K562 (cell line): ENCODE results near the gene NPM1. TPM values are rescaled to one million over a fixed set of nuclear protein-coding genes. Genes with fewer than 3 reads are reported as not detected.

ENCODE experiments used
- BDP1 ChIP-seq: IDR thresholded peaks from 3 replicates; pipeline ENCODE4 v1.6.1; 2011; ENCODE audit not compliant: insufficient read length, insufficient read depth
- BRD9 ChIP-seq: fragments of 450-650 bp; IDR thresholded peaks from 2 replicates; pipeline ENCODE4 v1.6.1; 2018; ENCODE audit warnings: low read depth; ENCODE audit not compliant: partially characterized antibody
- CREB1 ChIP-seq, 2 experiments: sonication (generic) in 1 of 2; formaldehyde crosslinking in 1 of 2; IDR thresholded peaks; 2 replicates each; pipeline versions ENCODE4 v1.6.1 to v1.8.0; 2012 to 2022; ENCODE audit warnings: inconsistent platforms in 1 of 2, mild to moderate bottlenecking in 1 of 2, missing genetic modification reagents in 1 of 2, moderate library complexity in 1 of 2
- ETV6 ChIP-seq, 3 experiments: fragments of 150-350 bp in 1 of 3; sonication (generic) in 1 of 3; formaldehyde crosslinking in 1 of 3; IDR thresholded peaks; 2 replicates each; pipeline versions ENCODE4 v1.6.1 to v1.8.0; 2014 to 2022; ENCODE audit warnings: borderline replicate concordance in 2 of 3, low read depth in 2 of 3, antibody characterized with exemption in 1 of 3, low read length in 1 of 3, mild to moderate bottlenecking in 1 of 3, missing genetic modification reagents in 1 of 3
- HCFC1 ChIP-seq: IDR thresholded peaks from 2 replicates; pipeline ENCODE4 v1.6.1; 2012; ENCODE audit warnings: low read depth, low read length, improper control_type of control experiment
- JUN ChIP-seq, 2 experiments: sonication (generic) in 1 of 2; formaldehyde crosslinking in 1 of 2; IDR thresholded peaks; 2 replicates each; pipeline versions ENCODE4 v1.6.1 to v1.8.0; 2012 to 2022; ENCODE audit warnings: borderline replicate concordance in 2 of 2, mild to moderate bottlenecking in 2 of 2, improper control_type of control experiment in 1 of 2, low read depth in 1 of 2, low read length in 1 of 2, missing genetic modification reagents in 1 of 2
- MNT ChIP-seq, 2 experiments: fragments of 450-650 bp; conservative IDR thresholded peaks; 2 replicates each; pipeline ENCODE4 v1.6.1; 2017; ENCODE audit warnings: mild to moderate bottlenecking in 2 of 2, moderate library complexity in 2 of 2
- POLR2G ChIP-seq: fragments of 200-400 bp; formaldehyde crosslinking; IDR thresholded peaks from 2 replicates; pipeline ENCODE4 v1.6.1; 2017; ENCODE audit warnings: low read depth, mild to moderate bottlenecking, antibody characterized with exemption, low read length, moderate library complexity
- POLR2H ChIP-seq: IDR thresholded peaks from 2 replicates; pipeline ENCODE4 v1.6.1; 2016; ENCODE audit warnings: missing genetic modification characterization, low read depth, mild to moderate bottlenecking, control low read depth, missing compliant biosample characterization, moderate library complexity
- RAD51 ChIP-seq: fragments of 450-650 bp; IDR thresholded peaks from 2 replicates; pipeline ENCODE4 v1.7.1; 2016; ENCODE audit warnings: low read depth, mild to moderate bottlenecking, borderline replicate concordance
- RBFOX2 ChIP-seq: fragments of 200-400 bp; formaldehyde crosslinking; IDR thresholded peaks from 2 replicates; pipeline ENCODE4 v1.6.1; 2017; ENCODE audit warnings: low read depth, mild to moderate bottlenecking, low read length, moderate library complexity
- RCOR1 ChIP-seq, 2 experiments: IDR thresholded peaks; 2 replicates each; pipeline ENCODE4 v1.6.1; 2012; ENCODE audit warnings: low read depth in 2 of 2, low read length in 2 of 2, borderline replicate concordance in 1 of 2, improper control_type of control experiment in 1 of 2
- SMARCA5 ChIP-seq: fragments of 450-650 bp; IDR thresholded peaks from 2 replicates; pipeline ENCODE4 v1.6.1; 2016
- SRF ChIP-seq, 2 experiments: fragments of 250-450, 450-650 bp in 1 of 2; sonication (Bioruptor Pico) in 1 of 2; sonication (generic) in 1 of 2; formaldehyde crosslinking; IDR thresholded peaks; 2 replicates each; pipeline versions ENCODE4 v1.5.0 to v1.5.1; 2020 to 2022; ENCODE audit warnings: mild to moderate bottlenecking in 1 of 2, missing genetic modification reagents in 1 of 2
- STAT5A ChIP-seq: IDR thresholded peaks from 2 replicates; pipeline ENCODE4 v1.6.1; 2012; ENCODE audit warnings: low read length, inconsistent platforms, borderline replicate concordance
- ZNF398 ChIP-seq: fragments of 250-450 bp; sonication (Bioruptor Pico); IDR thresholded peaks from 2 replicates; pipeline ENCODE4 v1.8.0; 2021; ENCODE audit warnings: moderate library complexity, mild to moderate bottlenecking, inconsistent platforms
- ZNF551 ChIP-seq: fragments of 250-450 bp; sonication (Bioruptor Pico); IDR thresholded peaks from 2 replicates; pipeline ENCODE4 v1.5.0; 2021; ENCODE audit warnings: mild to moderate bottlenecking, moderate library complexity
- ZNF639 ChIP-seq, 2 experiments: fragments of 200-800 bp in 1 of 2; sonication (Bioruptor generic) in 1 of 2; sonication (generic) in 1 of 2; formaldehyde crosslinking in 1 of 2; IDR thresholded peaks in 1 of 2; conservative IDR thresholded peaks in 1 of 2; 2 replicates each; pipeline versions ENCODE4 v1.5.0 to v1.6.1; 2016 to 2020; ENCODE audit warnings: missing compliant biosample characterization in 1 of 2, missing genetic modification characterization in 1 of 2, missing genetic modification reagents in 1 of 2
- ZNF766 ChIP-seq: fragments of 200-800 bp; sonication (Bioruptor generic); conservative IDR thresholded peaks from 2 replicates; pipeline ENCODE4 v1.6.1; 2016; ENCODE audit warnings: missing genetic modification characterization, missing compliant biosample characterization
- ZNF780A ChIP-seq: fragments of 250-450 bp; sonication (Bioruptor Pico); IDR thresholded peaks from 2 replicates; pipeline ENCODE4 v1.5.0; 2021; ENCODE audit warnings: mild to moderate bottlenecking
- ZNF79 ChIP-seq: fragments of 250-450 bp; sonication (Bioruptor Pico); IDR thresholded peaks from 2 replicates; pipeline ENCODE4 v1.4.0; 2020; ENCODE audit warnings: low read depth, mild to moderate bottlenecking, moderate library complexity
- polyA plus RNA-seq, 8 experiments: library from polyadenylated mRNA; depleted of rRNA in 4 of 8; stranded (reverse) in 5 of 8; unstranded in 3 of 8; fragments of >200 nt; fragmentation: Nextera tagmentation in 2 of 8; fragmentation: Illumina TruSeq in 1 of 8; extraction: Ambion mirVana in 2 of 8; extraction: Trizol in 1 of 8; gene quantifications; 2 replicates each; pipeline versions ENCODE4 v1.2.1 to v1.2.3, GENCODE V29; 2011 to 2014; ENCODE audit warnings: inconsistent platforms in 1 of 8, missing spikeins in 1 of 8
- total RNA-seq, 7 experiments: library from RNA; depleted of rRNA in 6 of 7; stranded (reverse); fragments of >200 nt in 6 of 7; fragmentation: Illumina TruSeq in 2 of 7; extraction: Trizol in 2 of 7; gene quantifications; 2 replicates each; pipeline versions ENCODE4 v1.2.1 to v1.2.3, GENCODE V29; 2011 to 2021; ENCODE audit warnings: low replicate concordance in 1 of 7

The NPM1 gene
- total and polyA plus RNA-seq, 9 of the 15 experiments (the other 6 are each of a cell fraction or from before 2014, with no cell fraction given) = 2,438 to 6,909 (median 5,639) TPM

- peak; percentile 64 to 75 for TF ChIP-seq MNT (conservative IDR thresholded peaks at IDR 0.05)
- peak; percentile 61 for TF ChIP-seq CREB1 (IDR thresholded peaks at IDR 0.05)
- peak; percentile 83 for TF ChIP-seq CREB1 (CRISPR knock-in tag; IDR thresholded peaks at IDR 0.05)
- TF ChIP-seq RAD51 = no peak
- no peak for TF ChIP-seq ZNF766 (CRISPR knock-in tag)
- peak; percentile 98 for TF ChIP-seq POLR2H
- TF ChIP-seq RCOR1 (IDR thresholded peaks at IDR 0.05; ENCODE audit: borderline replicate concordance in 1 of 2, low read depth in 2 of 2, low read length in 2 of 2) = no peak
- peak; percentile 89 for TF ChIP-seq BRD9
- peak; percentile 9; the same call in 1 of the 2 replicates for TF ChIP-seq JUN (IDR thresholded peaks at IDR 0.05; ENCODE audit: borderline replicate concordance, low read depth, low read length)
- peak; percentile 51; the same call in 1 of the 2 replicates for TF ChIP-seq JUN (CRISPR knock-in tag; IDR thresholded peaks at IDR 0.05; ENCODE audit: borderline replicate concordance)
- TF ChIP-seq ZNF639 (CRISPR knock-in tag; conservative IDR thresholded peaks at IDR 0.05 in 1 of 2, IDR thresholded peaks at IDR 0.05 in 1 of 2) = 0 out of 4 replicates have a peak, but pooled peaks of 1 of the 2 experiments have one; percentile 29
- no peak for TF ChIP-seq ZNF79 (CRISPR knock-in tag)
- TF ChIP-seq ZNF398 = no peak
- peak; percentile 83 for TF ChIP-seq POLR2G
- no peak for TF ChIP-seq ETV6 (IDR thresholded peaks at IDR 0.05; ENCODE audit: borderline replicate concordance in 1 of 2, low read depth in 2 of 2, low read length in 1 of 2)
- peak; percentile 88; the same call in 1 of the 2 replicates for TF ChIP-seq ETV6 (CRISPR knock-in tag; IDR thresholded peaks at IDR 0.05; ENCODE audit: borderline replicate concordance)
- no peak for TF ChIP-seq BDP1
- no peak for TF ChIP-seq SMARCA5
- TF ChIP-seq STAT5A = no peak
- no peak for TF ChIP-seq SRF (CRISPR knock-in tag; IDR thresholded peaks at IDR 0.05)
- no peak for TF ChIP-seq ZNF551 (CRISPR knock-in tag)
- TF ChIP-seq HCFC1 = peak; percentile 30; the same call in 1 of the 2 replicates
- no peak for TF ChIP-seq ZNF780A (CRISPR knock-in tag)
- TF ChIP-seq RBFOX2 = peak; percentile 52
These were observed at the start of gene NPM1 (continued) for GRCh38 chr5:171387345-171387969.
